Heart right ventricle (tissue), 16 donors: ENCODE data around the gene XPR1. TPM values are rescaled to one million over a fixed set of nuclear protein-coding genes. Genes with fewer than 3 reads are reported as not detected.

Experiments
- ATAC-seq, 8 donors: fragments of 200-7000 bp; cut with Tn5 transposase; one replicate each; pipeline ENCODE4 v1.9.1; 2020; ENCODE audit warnings: mild to moderate bottlenecking in 8 of 8, moderate library complexity in 8 of 8, moderate number of reproducible peaks in 1 of 8
- DNase-seq, 2 donors: peaks; one replicate each; pipeline ENCODE4 v3.0.0-alpha.2; 2020
- H3K27ac ChIP-seq, 10 donors: fragments of 200-600 bp; sonication (generic) in 2 of 10; one replicate each; pipeline versions ENCODE4 v1.5.0 to v1.8.0; 2020 to 2022; ENCODE audit warnings: mild to moderate bottlenecking in 3 of 10
- H3K27me3 ChIP-seq, 7 donors: fragments of 200-600 bp; one replicate each; pipeline ENCODE4 v1.8.0; 2021 to 2022; ENCODE audit warnings: mild to moderate bottlenecking in 2 of 7
- H3K36me3 ChIP-seq, 9 donors: fragments of 200-600 bp; sonication (generic) in 1 of 9; one replicate each; pipeline versions ENCODE4 v1.5.0 to v1.8.0; 2020 to 2022; ENCODE audit warnings: mild to moderate bottlenecking in 2 of 9
- H3K4me1 ChIP-seq, 9 donors: fragments of 200-600 bp; sonication (generic) in 1 of 9; one replicate each; pipeline versions ENCODE4 v1.5.0 to v1.8.0; 2020 to 2022; ENCODE audit warnings: mild to moderate bottlenecking in 4 of 9
- H3K4me3 ChIP-seq, 10 donors: fragments of 200-600 bp; sonication (generic) in 2 of 10; one replicate each; pipeline versions ENCODE4 v1.5.0 to v1.8.0; 2020 to 2022; ENCODE audit warnings: mild to moderate bottlenecking in 7 of 10, moderate library complexity in 2 of 10
- H3K9me3 ChIP-seq, 11 donors: fragments of 200-600 bp in 10 of 11; sonication (generic) in 2 of 11; one replicate each; pipeline versions ENCODE4 v1.5.0 to v1.8.0; 2013 to 2022; ENCODE audit warnings: mild to moderate bottlenecking in 2 of 11, control low read depth in 1 of 11, moderate library complexity in 1 of 11
- CTCF ChIP-seq, 9 donors: fragments of 200-600 bp; sonication (generic) in 2 of 9; IDR thresholded peaks; one replicate each; pipeline versions ENCODE4 v1.5.0 to v1.8.0; 2021 to 2022; ENCODE audit warnings: antibody characterized with exemption in 9 of 9, mild to moderate bottlenecking in 5 of 9, moderate library complexity in 1 of 9
- WGBS, 2 donors: extraction: QIAGEN DNeasy Blood & Tissue Kit; methylation state at CpG; one replicate each; pipeline ENCODE4 v1.1.7; 2013; ENCODE audit warnings: inconsistent platforms in 1 of 2; 5-methylcytosine and 5-hydroxymethylcytosine counted together
- intact Hi-C, 10 donors: fragments of 100-400 bp; cut with DNase I; formaldehyde crosslinking; loops; one replicate each; pipeline versions ENCODE4 v1.11.1 to v1.14.2; 2022
- polyA plus RNA-seq, 2 donors: library from polyadenylated mRNA; stranded (reverse); fragments of 200-250 nt; gene quantifications; one replicate each; pipeline ENCODE4 v1.2.3, GENCODE V29; 2013
- total RNA-seq, 10 donors: library from RNA; stranded (reverse); fragmentation: NEBNext Ultra II Directional in 3 of 10; extraction: Animal tissue kit (Norgen Biotek cat#: 25700) in 3 of 10; gene quantifications; one replicate each; pipeline versions ENCODE4 v1.2.1 to v1.2.4, GENCODE V29; 2021 to 2023
- donor health status: Arrhythmogenic right ventricular cardiomyopathy.
- donor health status: ischemic (EF 13 %, LVEDD 7.1; RV severe dilation, severe dysfunction).
- donor health status: healthy with polysubstance abuse.
- donor health status: DM: no; HTN: yes; CAD: no.
- donor health status: DM: no; HTN: no; CAD: no.
- donor health status: ischemic (EF 25% LVEDD 6.9; RV normal size, moderate dysfunction).
- donor health status: ischemic (EF 25% LVEDD 5.7; RV mildly dilated, moderate dysfunction).
- donor health status: healthy.
- donor health status: DM: yes; HTN: yes; CAD: no.
- donor health status: Ischemic cardiomyopathy.
- donor health status: ischemic (EF 35%, LVEDD 5.7; RV mildly dilated, moderate dysfunction).
- donor health status: nonischemic (EF 11% LVEDD 7.7; RV severe dilation, severe dysfunction).
- donor health status: DM: yes; HTN: yes; CAD: no.
- donor health status: PGD.
- donor health status: ischemic (EF 29% LVEDD 5.4; RV normal size, mild dysfunction).
- donor health status: nonischemic (EF 23%, LVEDD 6.1; RV moderate dilation, normal function).

The XPR1 gene
- total and polyA plus RNA-seq, 12 donors, result 18.3 to 142 (median 70.0) TPM

- ATAC-seq (no peak), DNase-seq (no peak)
- peaks cover 16 to 26% (median 25%) of the 10 kb centered on the region in 9 donors for H3K4me1 ChIP-seq
- H3K36me3 ChIP-seq, result peaks cover 0 to 16% (median 0%) of the 10 kb centered on the region in 9 donors
- H3K4me3 ChIP-seq, result no peak overlapping the region
- WGBS, 2 donors, result 89 to 93% methylated on average over 8 of the region's 8 CpGs
- no peak overlapping the region for H3K27ac ChIP-seq
- intact Hi-C loops, result no loop called here
- H3K9me3 ChIP-seq, result no peaks in the 10 kb centered on the region
- H3K27me3 ChIP-seq, result no peaks in the 10 kb centered on the region
- no peak for TF ChIP-seq CTCF (IDR thresholded peaks at IDR 0.05)
Measured at GRCh38 chr1:180922631-180923015, 290.8 kb downstream of the XPR1 start.

GRCh38 chr1:180923021-180923841, 291.4 kb downstream of the XPR1 start:
- Histone ChIP-seq H3K4me1 (peaks cover 19 to 33% (median 31%) of the 10 kb centered on the region in 9 donors), H3K4me3 (no peak overlapping the region), H3K27me3 (no peaks in the 10 kb centered on the region), H3K36me3 (peaks cover 0 to 11% (median 0%) of the 10 kb centered on the region in 9 donors), H3K9me3 (no peaks in the 10 kb centered on the region), H3K27ac (no peak overlapping the region)
- DNase-seq (peak in 1 of 2 donors; percentile 3), ATAC-seq (no peak)
- intact Hi-C loops, result no loop called here
- WGBS, 2 donors, result 65 to 68% methylated on average over 13 of the region's 13 CpGs
- TF ChIP-seq CTCF (IDR thresholded peaks at IDR 0.05), result no peak

- peaks cover 23 to 39% (median 37%) of the 10 kb centered on the region in 9 donors for H3K4me1 ChIP-seq
- no peak overlapping the region for H3K27ac ChIP-seq
- H3K4me3 ChIP-seq, result no peak overlapping the region
- no peak for TF ChIP-seq CTCF (IDR thresholded peaks at IDR 0.05)
- ATAC-seq (no peak), DNase-seq (no peak)
- intact Hi-C loops, result no loop called here
- H3K36me3 ChIP-seq, result peaks cover 0 to 4% (median 0%) of the 10 kb centered on the region in 9 donors
- H3K9me3 ChIP-seq, result no peaks in the 10 kb centered on the region
- 84 to 85% methylated on average over 4 of the region's 4 CpGs for WGBS, 2 donors
- no peaks in the 10 kb centered on the region for H3K27me3 ChIP-seq
Measured at GRCh38 chr1:180923887-180924286, 292.1 kb downstream of the XPR1 start.

GRCh38 chr1:180924939-180925338, 293.1 kb downstream of the XPR1 start:
- Histone ChIP-seq H3K4me3 (no peak overlapping the region), H3K27ac (peak overlapping the region in 2 of 10 donors; percentile 78 to 83), H3K9me3 (no peaks in the 10 kb centered on the region), H3K4me1 (peaks cover 23 to 46% (median 39%) of the 10 kb centered on the region in 9 donors), H3K27me3 (no peaks in the 10 kb centered on the region), H3K36me3 (peaks cover 0 to 9% (median 0%) of the 10 kb centered on the region in 9 donors)
- intact Hi-C loops, result no loop called here
- ATAC-seq (no peak), DNase-seq (peak in 1 of 2 donors; percentile 0)
- TF ChIP-seq CTCF (IDR thresholded peaks at IDR 0.05), result no peak
- WGBS, 2 donors, result 87 to 88% methylated on average over 2 of the region's 2 CpGs
